ENCODE measurements around the gene PTCD2. TPM values are rescaled to one million over a fixed set of nuclear protein-coding genes. Genes with fewer than 3 reads are reported as not detected.
A peak's percentile ranks its signal among the peaks of the same experiment; 100 is the strongest.

Gene PTCD2
- total and polyA plus RNA-seq, 8 donors = 0.80 to 5.3 (median 2.7) TPM

DNA sequence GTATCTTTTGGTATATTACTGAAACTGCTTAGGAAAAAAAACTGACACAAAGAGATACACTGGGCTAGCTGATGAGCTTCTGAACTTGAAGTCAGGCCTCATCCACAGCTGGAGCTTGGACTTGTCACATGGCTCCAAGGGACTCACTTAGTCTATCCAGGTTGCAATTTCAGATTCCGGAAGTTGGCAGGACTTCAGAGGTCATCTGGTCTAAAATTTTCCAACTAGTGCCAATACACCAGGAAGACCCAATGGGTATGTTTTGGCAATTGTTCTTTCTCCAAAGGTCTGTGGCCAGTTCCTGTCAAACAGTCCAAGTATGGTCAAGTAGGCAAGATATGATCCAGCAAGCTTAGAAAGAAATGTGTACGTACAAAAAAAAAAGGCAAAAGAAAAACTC is 36.8 kb upstream of the PTCD2 start:
- TF ChIP-seq, protein P1, sequence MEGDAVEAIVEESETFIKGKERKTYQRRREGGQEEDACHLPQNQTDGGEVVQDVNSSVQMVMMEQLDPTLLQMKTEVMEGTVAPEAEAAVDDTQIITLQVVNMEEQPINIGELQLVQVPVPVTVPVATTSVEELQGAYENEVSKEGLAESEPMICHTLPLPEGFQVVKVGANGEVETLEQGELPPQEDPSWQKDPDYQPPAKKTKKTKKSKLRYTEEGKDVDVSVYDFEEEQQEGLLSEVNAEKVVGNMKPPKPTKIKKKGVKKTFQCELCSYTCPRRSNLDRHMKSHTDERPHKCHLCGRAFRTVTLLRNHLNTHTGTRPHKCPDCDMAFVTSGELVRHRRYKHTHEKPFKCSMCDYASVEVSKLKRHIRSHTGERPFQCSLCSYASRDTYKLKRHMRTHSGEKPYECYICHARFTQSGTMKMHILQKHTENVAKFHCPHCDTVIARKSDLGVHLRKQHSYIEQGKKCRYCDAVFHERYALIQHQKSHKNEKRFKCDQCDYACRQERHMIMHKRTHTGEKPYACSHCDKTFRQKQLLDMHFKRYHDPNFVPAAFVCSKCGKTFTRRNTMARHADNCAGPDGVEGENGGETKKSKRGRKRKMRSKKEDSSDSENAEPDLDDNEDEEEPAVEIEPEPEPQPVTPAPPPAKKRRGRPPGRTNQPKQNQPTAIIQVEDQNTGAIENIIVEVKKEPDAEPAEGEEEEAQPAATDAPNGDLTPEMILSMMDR (IDR thresholded peaks at IDR 0.05) = no peak
- Histone ChIP-seq H3K27ac (no peak overlapping the region), H3K4me3 (no peak overlapping the region), H3K4me1 (peaks cover 0 to 19% (median 12%) of the 10 kb centered on the region in 3 donors), H3K27me3 (no peaks in the 10 kb centered on the region), H3K9me3 (no peaks in the 10 kb centered on the region), H3K36me3 (no peaks in the 10 kb centered on the region)
- FAIRE-seq = no peak
- intact Hi-C loops (cut with DNase I) = no loop called here
- ATAC-seq = peak; percentile 22 to 48 (median 42)
- WGBS, 2 donors = 55 to 68% methylated on average over 2 of the region's 2 CpGs
- DNase-seq = peak in 1 of 6 donors; percentile 45

DNA sequence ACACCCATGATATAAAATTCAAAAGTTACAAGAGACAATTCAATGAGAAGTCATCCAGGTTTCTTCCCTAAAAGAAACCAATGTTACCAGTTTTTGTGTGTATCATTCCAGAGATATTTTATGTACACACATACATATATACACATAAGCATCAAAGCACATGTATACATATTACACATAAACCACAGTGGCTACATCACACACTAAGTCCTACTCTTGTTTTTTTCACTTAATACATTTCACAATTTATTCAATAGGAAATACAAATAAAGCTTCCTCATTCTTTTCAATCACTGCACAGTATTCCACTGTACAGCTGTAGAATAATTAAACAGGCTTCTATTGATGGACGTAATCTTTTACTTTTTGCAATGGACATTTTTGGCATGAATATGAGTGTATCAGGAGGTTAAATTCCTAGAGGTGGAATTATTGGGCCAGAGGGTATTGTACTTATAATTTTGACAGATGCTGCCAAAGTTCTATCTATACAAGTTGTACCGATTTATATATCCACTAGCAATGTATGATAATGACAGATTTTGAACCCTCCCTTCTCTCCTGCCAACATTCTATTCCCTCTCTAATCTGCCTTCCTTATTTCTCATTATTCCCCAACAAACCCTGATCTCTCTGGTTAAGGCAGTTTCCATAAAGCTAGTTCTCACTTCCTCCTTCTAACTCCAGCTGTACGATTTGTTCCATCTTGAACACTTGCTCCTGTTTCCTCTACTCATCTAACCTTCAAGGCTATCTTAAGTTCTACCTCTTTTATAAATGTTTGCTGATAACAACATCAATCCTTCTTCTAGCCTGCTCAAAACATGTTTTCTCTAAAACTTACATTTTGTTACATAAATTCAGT is 35.4 kb upstream of the PTCD2 start:
- H3K4me1 ChIP-seq = peaks cover 0 to 19% (median 12%) of the 10 kb centered on the region in 3 donors
- WGBS, 2 donors = 58 to 59% methylated on average over 3 of the region's 3 CpGs
- FAIRE-seq (no peak), DNase-seq (no peak), ATAC-seq (peak in 2 of 4 donors; percentile 40 to 63)
- no peaks in the 10 kb centered on the region for H3K9me3 ChIP-seq
- peak overlapping the region in 1 of 4 donors; percentile 22 for H3K27ac ChIP-seq
- no peak overlapping the region for H3K4me3 ChIP-seq
- intact Hi-C loops (cut with DNase I) = no loop called here
- H3K27me3 ChIP-seq = no peaks in the 10 kb centered on the region
- no peaks in the 10 kb centered on the region for H3K36me3 ChIP-seq
- TF ChIP-seq, protein P1 (IDR thresholded peaks at IDR 0.05) = no peak

DNA sequence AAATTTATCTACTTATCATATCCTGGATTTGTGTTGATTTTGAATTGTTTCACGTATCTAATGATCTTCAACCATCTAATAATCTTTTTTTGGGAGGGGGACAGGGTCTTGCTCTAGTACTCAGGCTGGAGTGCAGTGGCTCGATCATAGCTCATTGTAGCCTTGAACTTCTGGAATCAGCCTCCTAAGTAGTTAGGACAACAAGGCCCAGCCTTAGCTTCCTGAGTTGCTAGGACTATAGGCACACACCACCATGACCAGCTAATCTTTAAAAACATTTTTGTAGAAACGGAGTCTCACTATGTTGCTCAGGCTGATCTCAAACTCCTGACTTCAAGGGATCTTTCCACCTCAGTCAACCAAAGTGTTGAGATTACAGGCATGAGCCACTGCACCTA is 34.8 kb upstream of the PTCD2 start:
- DNase-seq (no peak), FAIRE-seq (no peak), ATAC-seq (no peak)
- H3K27me3 ChIP-seq = no peaks in the 10 kb centered on the region
- no peaks in the 10 kb centered on the region for H3K36me3 ChIP-seq
- 86 to 87% methylated on average over 3 of the region's 3 CpGs for WGBS, 2 donors
- peak overlapping the region in 1 of 4 donors; percentile 22 for H3K27ac ChIP-seq
- intact Hi-C loops (cut with DNase I) = no loop called here
- no peak overlapping the region for H3K4me3 ChIP-seq
- peaks cover 0 to 19% (median 12%) of the 10 kb centered on the region in 3 donors for H3K4me1 ChIP-seq
- H3K9me3 ChIP-seq = no peaks in the 10 kb centered on the region
- TF ChIP-seq, protein P1 (IDR thresholded peaks at IDR 0.05) = no peak

DNA sequence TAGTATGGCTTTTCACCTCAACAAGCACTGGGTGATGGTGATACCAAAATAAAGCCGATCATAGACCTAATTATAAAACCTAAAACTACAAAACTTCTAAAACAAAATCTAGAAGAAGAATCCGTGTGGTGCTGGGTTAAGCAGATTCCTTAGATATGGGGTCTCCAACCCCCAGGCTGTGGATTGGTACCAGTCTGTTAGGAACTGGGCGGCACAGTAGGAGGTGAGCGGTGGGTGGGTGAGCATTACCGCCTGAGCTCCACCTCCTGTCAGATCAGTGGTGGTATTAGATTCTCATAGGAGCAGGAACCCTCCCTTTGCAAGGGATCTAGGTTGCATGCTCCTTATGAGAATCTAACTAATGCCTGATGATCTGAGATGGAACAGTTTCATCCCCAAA is 33.4 kb upstream of the PTCD2 start:
- H3K36me3 ChIP-seq = no peaks in the 10 kb centered on the region
- H3K9me3 ChIP-seq = no peaks in the 10 kb centered on the region
- no peak overlapping the region for H3K4me3 ChIP-seq
- no peak overlapping the region for H3K27ac ChIP-seq
- TF ChIP-seq, protein P1 (IDR thresholded peaks at IDR 0.05) = no peak
- intact Hi-C loops (cut with DNase I) = no loop called here
- FAIRE-seq = no peak
- 98 to 99% methylated on average over 5 of the region's 5 CpGs for WGBS, 2 donors
- H3K4me1 ChIP-seq = peaks cover 0 to 18% (median 12%) of the 10 kb centered on the region in 3 donors
- ATAC-seq = no peak
- H3K27me3 ChIP-seq = no peaks in the 10 kb centered on the region
- DNase-seq = no peak

DNA sequence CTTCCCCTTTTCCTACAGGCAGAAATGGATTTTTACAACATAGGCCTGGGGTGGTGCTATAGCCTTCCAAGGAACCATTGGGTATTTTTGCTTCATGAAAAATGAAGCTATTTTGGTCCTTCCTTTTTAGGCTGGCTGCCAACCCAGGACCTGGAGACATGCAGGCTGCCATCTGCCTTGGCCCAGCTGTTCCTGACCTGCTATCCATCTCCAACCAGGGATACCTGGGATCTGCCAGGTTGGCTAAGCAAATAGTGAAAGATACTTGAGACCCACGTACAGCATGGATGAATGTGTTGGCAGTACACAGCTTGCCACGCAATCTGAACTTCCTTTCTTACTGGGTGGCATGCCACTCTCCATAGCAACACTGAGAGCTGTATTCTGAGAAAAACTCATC is 31.2 kb upstream of the PTCD2 start:
- H3K27me3 ChIP-seq = no peaks in the 10 kb centered on the region
- no peak for DNase-seq
- H3K36me3 ChIP-seq = no peaks in the 10 kb centered on the region
- ATAC-seq = peak in 2 of 4 donors; percentile 43 to 63
- FAIRE-seq = no peak
- no peaks in the 10 kb centered on the region for H3K9me3 ChIP-seq
- intact Hi-C loops (cut with DNase I) = no loop called here
- 90 to 100% methylated on average over 2 of the region's 2 CpGs for WGBS, 2 donors
- TF ChIP-seq, protein P1 (IDR thresholded peaks at IDR 0.05) = no peak
- no peaks in the 10 kb centered on the region for H3K4me1 ChIP-seq
- no peak overlapping the region for H3K27ac ChIP-seq
- no peak overlapping the region for H3K4me3 ChIP-seq
